IMR-90 (cell line): ENCODE measurements around the gene SMAD2. TPM values are rescaled to one million over a fixed set of nuclear protein-coding genes. Genes with fewer than 3 reads are reported as not detected.

Experiments
- ATAC-seq: fragments of 200-7000 bp; cut with Tn5 transposase; 2 replicates; pipeline ENCODE4 v1.9.1; 2020; ENCODE audit warnings: low read depth, mild to moderate bottlenecking, moderate library complexity
- BruUV-seq: library from RNA; stranded (reverse); fragments of 400-500 nt; replicated peaks from 2 replicates; lab custom pipeline; 2021; lab: Mats Ljungman, UMichigan
- CTCF ChIA-PET: fragments of 300-600 bp; formaldehyde crosslinking; extraction: SDS; loops from one replicate; lab custom pipeline; 2021; ENCODE audit warnings: antibody characterized with exemption; lab: Yijun Ruan, JAX
- POLR2A ChIA-PET: fragments of 300-600 bp; sonication (Branson Sonifier 250); formaldehyde crosslinking; loops from one replicate; lab custom pipeline; 2022; ENCODE audit warnings: antibody characterized with exemption; ENCODE audit not compliant: unreplicated experiment; lab: Charles Lee
- DNase-seq: peaks from one replicate; pipeline ENCODE4 v3.0.0; 2013
- H2AFZ ChIP-seq: replicated peaks from 2 replicates; pipeline ENCODE3; 2013; ENCODE audit warnings: low read length, mild to moderate bottlenecking; ENCODE audit not compliant: poor library complexity
- H2AK5ac ChIP-seq: 2 replicates; pipeline ENCODE4 v1.6.1; 2013; ENCODE audit warnings: low read depth, low read length, inconsistent platforms
- H2AK9ac ChIP-seq: replicated peaks from 2 replicates; pipeline ENCODE3; 2013; ENCODE audit warnings: mild to moderate bottlenecking, low read depth, low read length, moderate library complexity; ENCODE audit not compliant: poor library complexity
- H2BK120ac ChIP-seq: 2 replicates; pipeline ENCODE4 v1.6.1; 2013; ENCODE audit warnings: low read depth, low read length, inconsistent platforms
- H2BK15ac ChIP-seq: 3 replicates; pipeline ENCODE4 v1.6.1; 2013; ENCODE audit warnings: low read depth, low read length, inconsistent platforms
- H2BK20ac ChIP-seq: 2 replicates; pipeline ENCODE4 v1.6.1; 2013; ENCODE audit warnings: low read depth, mild to moderate bottlenecking, inconsistent platforms, low read length, moderate library complexity
- H2BK5ac ChIP-seq: 2 replicates; pipeline ENCODE4 v1.6.1; 2013; ENCODE audit warnings: mild to moderate bottlenecking, low read depth, low read length, inconsistent platforms; ENCODE audit not compliant: poor library complexity, severe bottlenecking
- H3K14ac ChIP-seq: replicated peaks from 2 replicates; pipeline ENCODE4 v1.6.1; 2013; ENCODE audit warnings: low read depth, low read length, inconsistent platforms
- H3K18ac ChIP-seq: 2 replicates; pipeline ENCODE4 v1.6.1; 2013; ENCODE audit warnings: low read depth, low read length, control low read depth
- H3K23ac ChIP-seq: 2 replicates; pipeline ENCODE4 v1.6.1; 2013; ENCODE audit warnings: low read depth, low read length, inconsistent platforms
- H3K27ac ChIP-seq: 2 replicates; pipeline ENCODE4 v1.5.1; 2013; ENCODE audit warnings: mild to moderate bottlenecking, control low read depth, low read length; ENCODE audit not compliant: insufficient read depth
- H3K27me3 ChIP-seq: 2 replicates; pipeline ENCODE4 v1.6.1; 2013; ENCODE audit warnings: low read length; ENCODE audit not compliant: control insufficient read depth, insufficient read depth
- H3K36me3 ChIP-seq: 2 replicates; pipeline ENCODE4 v1.6.1; 2013; ENCODE audit warnings: low read length, mixed read lengths; ENCODE audit not compliant: control insufficient read depth, insufficient read depth
- H3K4ac ChIP-seq: 2 replicates; pipeline ENCODE4 v1.6.1; 2013; ENCODE audit warnings: low read depth, low read length, inconsistent platforms
- H3K4me1 ChIP-seq: 2 replicates; pipeline ENCODE4 v1.6.1; 2013; ENCODE audit warnings: low read length, mixed read lengths; ENCODE audit not compliant: control insufficient read depth, insufficient read depth
- H3K4me2 ChIP-seq: 2 replicates; pipeline ENCODE4 v1.6.1; 2013; ENCODE audit warnings: low read depth, mild to moderate bottlenecking, control low read depth, low read length, moderate library complexity
- H3K4me3 ChIP-seq: 2 replicates; pipeline ENCODE4 v1.5.1; 2013; ENCODE audit warnings: low read depth, mild to moderate bottlenecking, control low read depth, low read length, moderate library complexity; ENCODE audit not compliant: insufficient read depth
- H3K56ac ChIP-seq: 2 replicates; pipeline ENCODE4 v1.6.1; 2013; ENCODE audit warnings: low read length, inconsistent platforms; ENCODE audit not compliant: insufficient read depth; ENCODE audit errors: extremely low read depth
- H3K79me1 ChIP-seq, 2 experiments: 2 replicates each; pipeline ENCODE4 v1.6.1; 2013; ENCODE audit warnings: low read length in 2 of 2, inconsistent platforms in 1 of 2, low read depth in 1 of 2
- H3K9ac ChIP-seq: 2 replicates; pipeline ENCODE4 v1.6.1; 2013; ENCODE audit warnings: low read depth, low read length, control low read depth
- H3K9me1 ChIP-seq: 2 replicates; pipeline ENCODE4 v1.6.1; 2013; ENCODE audit warnings: low read length, inconsistent platforms; ENCODE audit not compliant: insufficient read depth
- H3K9me3 ChIP-seq: 2 replicates; pipeline ENCODE4 v1.6.1; 2013; ENCODE audit warnings: low read length; ENCODE audit not compliant: control insufficient read depth, insufficient read depth
- H4K20me1 ChIP-seq: 2 replicates; pipeline ENCODE4 v1.6.1; 2013; ENCODE audit warnings: low read length, inconsistent platforms; ENCODE audit not compliant: insufficient read depth
- H4K5ac ChIP-seq: 2 replicates; pipeline ENCODE4 v1.6.1; 2013; ENCODE audit warnings: mild to moderate bottlenecking, low read depth, low read length, control low read depth
- H4K8ac ChIP-seq, 2 experiments: 2 replicates each; pipeline ENCODE4 v1.6.1; 2013; ENCODE audit warnings: low read depth in 2 of 2, low read length in 2 of 2, control low read depth in 1 of 2, inconsistent platforms in 1 of 2
- H4K91ac ChIP-seq: 2 replicates; pipeline ENCODE4 v1.6.1; 2013; ENCODE audit warnings: low read depth, low read length, inconsistent platforms; ENCODE audit not compliant: insufficient read depth
- BHLHE40 ChIP-seq: fragments of 150-350 bp; IDR thresholded peaks from 2 replicates; pipeline ENCODE4 v1.6.1; 2016; ENCODE audit warnings: mild to moderate bottlenecking, low read depth, low read length
- CEBPB ChIP-seq: IDR thresholded peaks from 2 replicates; pipeline ENCODE4 v1.6.1; 2012; ENCODE audit warnings: low read depth, low read length, improper control_type of control experiment
- FOS ChIP-seq: fragments of 150-350 bp; IDR thresholded peaks from 2 replicates; pipeline ENCODE4 v1.6.1; 2016; ENCODE audit warnings: low read depth, low read length
- NFE2L2 ChIP-seq: fragments of 150-350 bp; IDR thresholded peaks from 2 replicates; pipeline ENCODE4 v1.6.1; 2016; ENCODE audit warnings: low read depth, mild to moderate bottlenecking, low read length
- WGBS, 2 experiments: methylation state at CpG; one replicate each; pipeline versions ENCODE4 v1.1.5 to v1.1.7; 2013; ENCODE audit warnings: missing lambda C conversion rate in 2 of 2; ENCODE audit not compliant: insufficient read length in 1 of 2; ENCODE audit errors: extremely low coverage in 2 of 2; 5-methylcytosine and 5-hydroxymethylcytosine counted together
- dilution Hi-C: fragments of 300-500 bp; cut with HindIII; formaldehyde crosslinking; loops from one replicate; pipeline ENCODE4 v1.14.3; 2018; ENCODE audit warnings: low sequenced_read_pairs; ENCODE audit not compliant: unreplicated experiment
- in situ Hi-C: fragments of 300-500 bp; cut with MboI; formaldehyde crosslinking; loops from 3 replicates; pipeline ENCODE4 v1.14.3; 2019; ENCODE audit warnings: low sequenced_read_pairs, inconsistent platforms, mixed read lengths
- intact Hi-C: fragments of 100-400 bp; cut with micrococcal nuclease; formaldehyde crosslinking; loops from 2 replicates; pipeline ENCODE4 v1.10.0; 2022
- polyA plus RNA-seq, 3 experiments: library from polyadenylated mRNA; depleted of rRNA; stranded (reverse); fragments of >200 nt; gene quantifications; 2 replicates each; pipeline ENCODE4 v1.2.3, GENCODE V29; 2012; ENCODE audit warnings: low replicate concordance in 1 of 3
- total RNA-seq: library from RNA; depleted of rRNA; stranded (reverse); fragments of >200 nt; gene quantifications from 2 replicates; pipeline ENCODE4 v1.2.3, GENCODE V29; 2012
- TF ChIP-seq, protein P1 (sequence below): fragments of 150-350 bp; IDR thresholded peaks from 2 replicates; pipeline ENCODE4 v1.6.1; 2016; ENCODE audit warnings: low read depth, mild to moderate bottlenecking, low read length, moderate library complexity, borderline replicate concordance
- TF ChIP-seq, protein P2 (sequence below): conservative IDR thresholded peaks from 2 replicates; pipeline ENCODE4 v1.5.1; 2012; ENCODE audit warnings: mild to moderate bottlenecking, low read depth, low read length, improper control_type of control experiment

The SMAD2 gene
- total and polyA plus RNA-seq, 2 of the 4 experiments (the other 2 are of a cell fraction), result 41.7 to 171 TPM

DNA sequence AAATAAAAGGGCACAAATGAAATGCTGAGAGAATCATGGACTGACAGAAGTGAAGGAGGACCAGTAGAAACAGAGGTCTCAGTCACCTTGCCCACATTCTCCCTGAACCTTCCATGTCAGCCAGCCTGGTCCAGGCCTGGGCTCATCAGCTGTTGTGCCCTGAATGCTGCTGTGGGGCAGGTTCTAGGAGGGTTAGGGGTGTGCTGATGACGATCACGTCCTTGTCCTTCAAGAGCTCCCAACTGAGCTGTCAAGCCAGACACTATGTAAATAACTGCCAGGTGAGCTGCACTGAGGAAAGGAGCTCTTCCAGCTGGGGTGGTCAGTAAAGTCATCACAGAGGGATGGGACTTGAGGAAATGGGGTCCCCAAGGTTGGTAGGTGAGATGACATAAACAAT, 156.5 kb downstream of the SMAD2 start:
- in situ Hi-C loops (loop anchor here (5.0 to 10.0 kb wide), 2 partner anchors 248 to 671 kb away; no protein-coding TSS in a partner anchor), dilution Hi-C loops (no loop called here), intact Hi-C loops (loop anchor here (5.0 to 10.0 kb wide), 2 partner anchors 158 to 671 kb away; partner anchors contain the start of gene SMAD2)
- no peak overlapping the region for H2BK120ac ChIP-seq
- ChIA-PET CTCF (no interaction called here), POLR2A (no interaction called here)
- H4K5ac ChIP-seq, result no peak overlapping the region
- H3K27ac ChIP-seq, result no peak overlapping the region
- no peak overlapping the region for H4K91ac ChIP-seq
- no peak overlapping the region for H3K14ac ChIP-seq
- H3K4me1 ChIP-seq, result no peaks in the 10 kb centered on the region
- no peak overlapping the region for H2AK9ac ChIP-seq
- no peaks in the 10 kb centered on the region for H4K20me1 ChIP-seq
- H3K18ac ChIP-seq, result no peak overlapping the region
- no peak overlapping the region for H2AFZ ChIP-seq
- 0 out of 2 replicates have a peak, but pooled peaks cover 2% of the 10 kb centered on the region for H3K27me3 ChIP-seq
- WGBS, 2 experiments, result 40% methylated on average over 2 of the region's 2 CpGs; no CpG with 5 or more reads in 1 of the 2 experiments
- no peaks in the 10 kb centered on the region for H3K79me1 ChIP-seq
- H3K4me3 ChIP-seq, result no peak overlapping the region
- BruUV-seq, result no TSS peak
- no peak overlapping the region for H3K4me2 ChIP-seq
- H3K4ac ChIP-seq, result no peak overlapping the region
- H2BK20ac ChIP-seq, result no peak overlapping the region
- no peak overlapping the region for H2BK5ac ChIP-seq
- DNase-seq (no peak), ATAC-seq (no peak)
- no peak overlapping the region for H3K56ac ChIP-seq
- TF ChIP-seq FOS (no peak), NFE2L2 (no peak), CEBPB (no peak), BHLHE40 (no peak)
- TF ChIP-seq, protein P1, sequence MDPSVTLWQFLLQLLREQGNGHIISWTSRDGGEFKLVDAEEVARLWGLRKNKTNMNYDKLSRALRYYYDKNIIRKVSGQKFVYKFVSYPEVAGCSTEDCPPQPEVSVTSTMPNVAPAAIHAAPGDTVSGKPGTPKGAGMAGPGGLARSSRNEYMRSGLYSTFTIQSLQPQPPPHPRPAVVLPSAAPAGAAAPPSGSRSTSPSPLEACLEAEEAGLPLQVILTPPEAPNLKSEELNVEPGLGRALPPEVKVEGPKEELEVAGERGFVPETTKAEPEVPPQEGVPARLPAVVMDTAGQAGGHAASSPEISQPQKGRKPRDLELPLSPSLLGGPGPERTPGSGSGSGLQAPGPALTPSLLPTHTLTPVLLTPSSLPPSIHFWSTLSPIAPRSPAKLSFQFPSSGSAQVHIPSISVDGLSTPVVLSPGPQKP, result no peak
- TF ChIP-seq, protein P2, sequence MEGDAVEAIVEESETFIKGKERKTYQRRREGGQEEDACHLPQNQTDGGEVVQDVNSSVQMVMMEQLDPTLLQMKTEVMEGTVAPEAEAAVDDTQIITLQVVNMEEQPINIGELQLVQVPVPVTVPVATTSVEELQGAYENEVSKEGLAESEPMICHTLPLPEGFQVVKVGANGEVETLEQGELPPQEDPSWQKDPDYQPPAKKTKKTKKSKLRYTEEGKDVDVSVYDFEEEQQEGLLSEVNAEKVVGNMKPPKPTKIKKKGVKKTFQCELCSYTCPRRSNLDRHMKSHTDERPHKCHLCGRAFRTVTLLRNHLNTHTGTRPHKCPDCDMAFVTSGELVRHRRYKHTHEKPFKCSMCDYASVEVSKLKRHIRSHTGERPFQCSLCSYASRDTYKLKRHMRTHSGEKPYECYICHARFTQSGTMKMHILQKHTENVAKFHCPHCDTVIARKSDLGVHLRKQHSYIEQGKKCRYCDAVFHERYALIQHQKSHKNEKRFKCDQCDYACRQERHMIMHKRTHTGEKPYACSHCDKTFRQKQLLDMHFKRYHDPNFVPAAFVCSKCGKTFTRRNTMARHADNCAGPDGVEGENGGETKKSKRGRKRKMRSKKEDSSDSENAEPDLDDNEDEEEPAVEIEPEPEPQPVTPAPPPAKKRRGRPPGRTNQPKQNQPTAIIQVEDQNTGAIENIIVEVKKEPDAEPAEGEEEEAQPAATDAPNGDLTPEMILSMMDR, result no peak
- H3K9me1 ChIP-seq, result no peaks in the 10 kb centered on the region
- H3K9ac ChIP-seq, result no peak overlapping the region
- H2AK5ac ChIP-seq, result no peak overlapping the region
- H3K23ac ChIP-seq, result no peak overlapping the region
- no peak overlapping the region for H2BK15ac ChIP-seq
- no peaks in the 10 kb centered on the region for H3K9me3 ChIP-seq
- H4K8ac ChIP-seq, result no peak overlapping the region
- no peaks in the 10 kb centered on the region for H3K36me3 ChIP-seq
